ENCODE results near the gene NFATC2IP. TPM values are rescaled to one million over a fixed set of nuclear protein-coding genes. Genes with fewer than 3 reads are reported as not detected.

Gene NFATC2IP
- total RNA-seq, 1 experiment from 2014 or later: 63.5 TPM

- no TSS peak for BruUV-seq (replicated peaks)
- CTCF ChIA-PET: no interaction called here
These were observed 35.8 kb downstream of the NFATC2IP start for GRCh38 chr16:28986492-28986891.

GRCh38 chr16:28987170-28987853 is 36.6 kb downstream of the NFATC2IP start:
- Histone ChIP-seq H3K27ac (ENCODE audit: low read depth, low read length, poor library complexity, severe bottlenecking) (no peak overlapping the region), H3K4me3 (ENCODE audit: low read depth, low read length, poor library complexity, severe bottlenecking) (no peak overlapping the region), H3K9me3 (ENCODE audit: low read depth, low read length, poor library complexity, severe bottlenecking) (no peaks in the 10 kb centered on the region), H3K27me3 (replicated peaks; ENCODE audit: insufficient read depth, low read depth, low read length, poor library complexity) (no peaks in the 10 kb centered on the region), H3K36me3 (ENCODE audit: insufficient read depth, low read length, poor library complexity, severe bottlenecking) (no peaks in the 10 kb centered on the region), H3K4me1 (ENCODE audit: insufficient read depth, low read length, poor library complexity, severe bottlenecking) (no peaks in the 10 kb centered on the region)
- CTCF ChIA-PET: no interaction called here
- no peak for DNase-seq (ENCODE audit: low spot score)
- POLR2A ChIA-PET (ENCODE audit: low non-redundant PET): no interaction called here
- intact Hi-C loops (cut with micrococcal nuclease; ENCODE audit: unreplicated experiment): no loop called here
- BruUV-seq (replicated peaks): no TSS peak
- TF ChIP-seq CTCF (conservative IDR thresholded peaks at IDR 0.05; ENCODE audit: low read depth, low read length) (no peak), EZH2 (IDR thresholded peaks at IDR 0.05; ENCODE audit: borderline replicate concordance, low read depth, low read length, poor library complexity, severe bottlenecking) (no peak)

More at GRCh38 chr16:28986492-28986891, 35.8 kb downstream of the NFATC2IP start:
- POLR2A ChIA-PET (ENCODE audit: low non-redundant PET): no interaction called here
- intact Hi-C loops (cut with micrococcal nuclease; ENCODE audit: unreplicated experiment): no loop called here
- no peaks in the 10 kb centered on the region for H3K4me1 ChIP-seq (ENCODE audit: insufficient read depth, low read length, poor library complexity, severe bottlenecking)
- DNase-seq (ENCODE audit: low spot score): no peak
- TF ChIP-seq EZH2 (IDR thresholded peaks at IDR 0.05; ENCODE audit: borderline replicate concordance, low read depth, low read length, poor library complexity, severe bottlenecking) (no peak), CTCF (conservative IDR thresholded peaks at IDR 0.05; ENCODE audit: low read depth, low read length) (no peak)
- no peak overlapping the region for H3K4me3 ChIP-seq (ENCODE audit: low read depth, low read length, poor library complexity, severe bottlenecking)
- no peaks in the 10 kb centered on the region for H3K27me3 ChIP-seq (replicated peaks; ENCODE audit: insufficient read depth, low read depth, low read length, poor library complexity)
- H3K9me3 ChIP-seq (ENCODE audit: low read depth, low read length, poor library complexity, severe bottlenecking): no peaks in the 10 kb centered on the region
- no peaks in the 10 kb centered on the region for H3K36me3 ChIP-seq (ENCODE audit: insufficient read depth, low read length, poor library complexity, severe bottlenecking)
- H3K27ac ChIP-seq (ENCODE audit: low read depth, low read length, poor library complexity, severe bottlenecking): no peak overlapping the region

GRCh38 chr16:28989363-28989762 is 38.6 kb downstream of the NFATC2IP start:
- CTCF ChIA-PET: no interaction called here

More at GRCh38 chr16:28989363-28989762, 38.6 kb downstream of the NFATC2IP start:
- no TSS peak for BruUV-seq (replicated peaks)
- no peaks in the 10 kb centered on the region for H3K36me3 ChIP-seq (ENCODE audit: insufficient read depth, low read length, poor library complexity, severe bottlenecking)
- no peak for TF ChIP-seq EZH2 (IDR thresholded peaks at IDR 0.05; ENCODE audit: borderline replicate concordance, low read depth, low read length, poor library complexity, severe bottlenecking)
- no peak for TF ChIP-seq CTCF (conservative IDR thresholded peaks at IDR 0.05; ENCODE audit: low read depth, low read length)
- H3K27me3 ChIP-seq (replicated peaks; ENCODE audit: insufficient read depth, low read depth, low read length, poor library complexity): no peaks in the 10 kb centered on the region
- H3K4me3 ChIP-seq (ENCODE audit: low read depth, low read length, poor library complexity, severe bottlenecking): no peak overlapping the region
- H3K9me3 ChIP-seq (ENCODE audit: low read depth, low read length, poor library complexity, severe bottlenecking): no peaks in the 10 kb centered on the region
- no peak for DNase-seq (ENCODE audit: low spot score)
- POLR2A ChIA-PET (ENCODE audit: low non-redundant PET): no interaction called here
- H3K4me1 ChIP-seq (ENCODE audit: insufficient read depth, low read length, poor library complexity, severe bottlenecking): no peaks in the 10 kb centered on the region
- intact Hi-C loops (cut with micrococcal nuclease; ENCODE audit: unreplicated experiment): no loop called here
- H3K27ac ChIP-seq (ENCODE audit: low read depth, low read length, poor library complexity, severe bottlenecking): no peak overlapping the region

Measured in A673 (cell line).